ENCODE measurements around the gene ANKRD11. TPM values are rescaled to one million over a fixed set of nuclear protein-coding genes. Genes with fewer than 3 reads are reported as not detected.

ANKRD11 gene
- total and polyA plus RNA-seq, 2 donors (not counting 3 experiments of a cell fraction or from before 2014, with no cell fraction given) = 55.8 to 191 TPM

DNA sequence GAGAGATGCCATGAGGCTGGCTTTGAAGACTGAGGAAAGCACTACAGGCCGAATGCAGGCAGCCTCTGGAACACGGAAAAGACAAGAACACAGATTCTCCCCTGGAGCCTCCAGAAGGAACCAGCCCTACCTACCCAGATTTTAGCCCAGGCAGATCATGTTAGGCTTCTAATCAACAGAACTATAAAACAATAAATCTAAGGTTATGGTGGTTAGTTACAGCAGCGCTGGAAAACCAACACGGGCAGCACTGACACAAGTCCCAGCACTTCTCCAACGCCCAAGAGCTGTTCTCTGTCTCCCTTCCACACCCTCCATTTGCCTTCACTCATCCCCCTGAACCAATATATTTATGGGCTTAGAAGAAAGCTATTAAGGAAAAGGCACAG is 7.5 kb downstream of the ANKRD11 start:
- H4K20me1 ChIP-seq (replicated peaks; ENCODE audit: control insufficient read depth, extremely low read depth, insufficient read depth, low read length) = peaks cover 20% of the 10 kb centered on the region
- dilution Hi-C loops (cut with MboI; ENCODE audit: extremely low pct_ligation_motif_present, low sequenced_read_pairs) = no loop called here
- no peaks in the 10 kb centered on the region for H3K36me3 ChIP-seq (ENCODE audit: control insufficient read depth in 2 of 2, extremely low read depth in 1 of 2, insufficient read depth in 2 of 2, low read length in 2 of 2)
- no peaks in the 10 kb centered on the region for H3K9me3 ChIP-seq (replicated peaks; ENCODE audit: control insufficient read depth, insufficient read depth, low read length)
- FAIRE-seq (no peak), DNase-seq (ENCODE audit: low read depth, low spot score) (no peak)
- intact Hi-C loops (cut with micrococcal nuclease) = no loop called here
- H3K4me1 ChIP-seq (ENCODE audit: control insufficient read depth, extremely low read depth, insufficient read depth, low read length) = peaks cover under 1% of the 10 kb centered on the region
- H3K4me3 ChIP-seq (replicated peaks in 1 of 3; ENCODE audit: insufficient read depth in 1 of 3, low read depth in 1 of 3, low read length in 3 of 3) = no peak overlapping the region
- H3K79me2 ChIP-seq (ENCODE audit: control insufficient read depth, insufficient read depth, low read length) = peaks cover 99% of the 10 kb centered on the region
- H3K4me2 ChIP-seq (ENCODE audit: insufficient read depth, low read length) = no peak overlapping the region
- ChIA-PET CTCF (interaction anchor here (1.5 kb wide), 1 partner anchor 56 kb away, joined by 4 read pairs; no protein-coding TSS in a partner anchor), POLR2A (no interaction called here)
- no peaks in the 10 kb centered on the region for H3K9me1 ChIP-seq (replicated peaks; ENCODE audit: control insufficient read depth, extremely low read depth, insufficient read depth, low read length)
- no peak overlapping the region for H2AFZ ChIP-seq (ENCODE audit: low read depth, low read length)
- no peak overlapping the region for H3K9ac ChIP-seq (replicated peaks; ENCODE audit: extremely low read depth, insufficient read depth, low read length)
- no peak for TF ChIP-seq POLR2A (IDR thresholded peaks at IDR 0.05; ENCODE audit: low read depth, low read length)
- BruUV-seq (replicated peaks) = no TSS peak
- H3K27me3 ChIP-seq (ENCODE audit: control insufficient read depth in 2 of 2, insufficient read depth in 2 of 2, low read length in 2 of 2) = no peaks in the 10 kb centered on the region
- no peak overlapping the region for H3K27ac ChIP-seq (ENCODE audit: insufficient read depth, low read depth, low read length)

DNA sequence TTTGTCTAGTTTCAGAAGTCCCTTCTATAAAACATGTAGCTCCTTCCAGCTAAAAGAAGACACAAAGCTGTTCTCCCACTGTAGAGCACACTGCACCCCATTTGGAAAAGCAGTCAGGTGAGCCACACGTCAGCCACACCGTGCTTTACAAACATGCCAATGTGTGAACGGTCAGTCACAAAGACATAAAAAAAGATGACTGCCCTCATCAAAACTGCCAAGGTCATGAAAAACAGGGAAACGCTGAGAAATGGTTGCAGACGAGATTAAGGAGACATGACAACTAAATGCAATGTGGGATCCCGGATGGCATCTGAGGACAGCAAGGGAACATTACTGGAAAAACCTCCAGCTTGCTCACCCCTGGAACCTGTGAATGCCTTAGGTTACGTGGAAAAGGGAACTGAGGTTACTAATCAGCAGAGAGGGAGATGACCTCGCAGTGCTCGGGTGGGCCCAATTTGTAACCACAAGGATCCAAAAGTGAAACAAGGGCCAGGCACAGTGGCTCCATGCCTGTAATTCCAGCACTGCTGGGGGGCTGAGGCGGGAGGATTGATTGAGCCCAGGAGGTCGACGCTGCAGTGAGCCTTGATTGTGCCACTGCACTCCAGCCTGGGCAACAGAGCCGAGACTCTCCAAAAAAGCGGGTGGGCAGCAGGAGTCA is 8.1 kb downstream of the ANKRD11 start:
- Histone ChIP-seq H3K27ac (ENCODE audit: insufficient read depth, low read depth, low read length) (no peak overlapping the region), H2AFZ (ENCODE audit: low read depth, low read length) (no peak overlapping the region), H3K4me2 (ENCODE audit: insufficient read depth, low read length) (no peak overlapping the region), H3K4me3 (replicated peaks in 1 of 3; ENCODE audit: insufficient read depth in 1 of 3, low read depth in 1 of 3, low read length in 3 of 3) (no peak overlapping the region), H3K4me1 (ENCODE audit: control insufficient read depth, extremely low read depth, insufficient read depth, low read length) (no peaks in the 10 kb centered on the region), H3K36me3 (ENCODE audit: control insufficient read depth in 2 of 2, extremely low read depth in 1 of 2, insufficient read depth in 2 of 2, low read length in 2 of 2) (no peaks in the 10 kb centered on the region), H3K9me3 (replicated peaks; ENCODE audit: control insufficient read depth, insufficient read depth, low read length) (no peaks in the 10 kb centered on the region), H4K20me1 (replicated peaks; ENCODE audit: control insufficient read depth, extremely low read depth, insufficient read depth, low read length) (peaks cover 20% of the 10 kb centered on the region), H3K9ac (replicated peaks; ENCODE audit: extremely low read depth, insufficient read depth, low read length) (no peak overlapping the region), H3K79me2 (ENCODE audit: control insufficient read depth, insufficient read depth, low read length) (peaks cover 99% of the 10 kb centered on the region), H3K27me3 (ENCODE audit: control insufficient read depth in 2 of 2, insufficient read depth in 2 of 2, low read length in 2 of 2) (no peaks in the 10 kb centered on the region), H3K9me1 (replicated peaks; ENCODE audit: control insufficient read depth, extremely low read depth, insufficient read depth, low read length) (no peaks in the 10 kb centered on the region)
- no TSS peak for BruUV-seq (replicated peaks)
- ChIA-PET POLR2A (no interaction called here), CTCF (interaction anchor here (1.5 kb wide), 1 partner anchor 56 kb away, joined by 4 read pairs; no protein-coding TSS in a partner anchor)
- TF ChIP-seq JUN (IDR thresholded peaks at IDR 0.05; ENCODE audit: borderline replicate concordance, insufficient read depth, insufficient read length, low read depth) = no peak
- TF ChIP-seq, protein P1, sequence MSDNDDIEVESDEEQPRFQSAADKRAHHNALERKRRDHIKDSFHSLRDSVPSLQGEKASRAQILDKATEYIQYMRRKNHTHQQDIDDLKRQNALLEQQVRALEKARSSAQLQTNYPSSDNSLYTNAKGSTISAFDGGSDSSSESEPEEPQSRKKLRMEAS (IDR thresholded peaks at IDR 0.05; ENCODE audit: insufficient read depth, insufficient read length) = no peak
- intact Hi-C loops (cut with micrococcal nuclease) (no loop called here), dilution Hi-C loops (cut with MboI; ENCODE audit: extremely low pct_ligation_motif_present, low sequenced_read_pairs) (no loop called here)
- DNase-seq (ENCODE audit: low read depth, low spot score) (no peak), FAIRE-seq (no peak)
